Fibroblast of mammary gland (primary cell): ENCODE data around the gene STAP1.

ENCODE experiments used
- DNase-seq: peaks from one replicate; pipeline ENCODE4 v3.0.0-alpha.2; 2010; ENCODE audit warnings: low read depth
- H3K4me3 ChIP-seq: 2 replicates; pipeline ENCODE4 v1.5.1; 2011; ENCODE audit warnings: low read depth, mild to moderate bottlenecking, low read length, moderate library complexity; ENCODE audit not compliant: control insufficient read depth
- CTCF ChIP-seq: conservative IDR thresholded peaks from 2 replicates; pipeline ENCODE4 v1.5.1; 2011; ENCODE audit warnings: low read depth, low read length, inconsistent platforms; ENCODE audit not compliant: control insufficient read depth, insufficient read depth

Gene STAP1

DNA sequence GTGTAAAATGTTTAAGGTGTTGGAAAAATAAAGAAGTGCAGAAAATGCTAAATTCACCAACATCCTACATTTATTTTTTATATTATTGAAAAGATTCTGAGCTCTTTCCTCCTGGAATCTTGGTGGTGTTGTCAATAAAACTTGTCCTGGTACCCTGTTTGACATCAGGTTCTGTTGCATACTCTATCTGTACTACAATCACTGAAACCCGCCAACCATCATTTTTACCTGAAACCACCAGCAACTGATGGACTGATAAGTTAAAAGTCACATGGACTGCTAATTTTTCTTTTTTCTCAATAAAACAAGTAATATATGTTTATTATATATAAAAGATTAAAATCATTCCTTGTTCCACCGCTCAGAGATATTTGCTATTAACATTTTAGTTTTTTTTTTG, 23.4 kb downstream of the STAP1 start:
- TF ChIP-seq CTCF = no peak
- H3K4me3 ChIP-seq = no peak overlapping the region
- DNase-seq = no peak

DNA sequence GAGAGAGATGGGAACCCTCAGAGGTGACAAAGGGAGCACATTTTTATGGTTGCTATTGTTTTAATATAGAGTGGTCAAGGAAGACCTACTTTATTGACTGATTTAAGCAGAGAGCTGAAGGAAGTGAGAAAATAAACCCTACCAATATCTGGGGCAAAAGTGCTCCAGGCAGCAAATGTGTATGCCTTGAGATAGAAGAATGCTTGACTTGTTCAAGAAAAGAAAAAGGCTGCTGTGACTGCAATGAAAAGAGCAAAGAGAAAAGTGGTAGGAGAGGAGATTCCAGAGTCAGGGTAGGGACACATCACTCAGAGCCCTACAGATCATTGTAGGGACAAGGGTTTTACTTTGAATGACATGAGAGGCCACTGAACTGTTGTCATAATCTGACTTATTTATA, 26.0 kb downstream of the STAP1 start:
- TF ChIP-seq CTCF = no peak
- H3K4me3 ChIP-seq = no peak overlapping the region
- DNase-seq = no peak

DNA sequence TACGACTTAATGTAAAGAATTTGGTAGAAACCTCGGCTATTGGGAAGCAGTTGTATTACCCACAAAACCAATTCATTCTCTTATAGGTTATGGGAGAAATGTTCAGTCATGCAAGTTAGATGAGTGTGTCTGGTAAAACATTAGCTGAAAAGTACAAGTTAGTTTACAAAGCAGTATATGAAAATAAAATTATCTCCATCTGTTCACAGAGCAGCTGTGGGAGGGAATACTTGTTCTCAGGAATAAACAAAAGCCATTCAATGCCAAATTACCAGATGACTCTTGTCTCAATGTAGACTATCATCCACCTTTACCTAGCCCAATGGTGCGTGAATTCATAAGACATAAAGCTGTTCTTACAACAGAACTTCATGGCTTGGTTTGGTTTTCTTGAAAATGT, 28.6 kb downstream of the STAP1 start:
- DNase-seq = no peak
- TF ChIP-seq CTCF = no peak
- H3K4me3 ChIP-seq = no peak overlapping the region

- peak; percentile 79 for DNase-seq
- no peak for TF ChIP-seq CTCF
- H3K4me3 ChIP-seq = no peak overlapping the region
These were observed 35.2 kb downstream of the STAP1 start for GRCh38 chr4:67593741-67594175.

GRCh38 chr4:67603310-67604028, 44.9 kb downstream of the STAP1 start:
- DNase-seq = no peak
- TF ChIP-seq CTCF = no peak
- no peak overlapping the region for H3K4me3 ChIP-seq

DNA sequence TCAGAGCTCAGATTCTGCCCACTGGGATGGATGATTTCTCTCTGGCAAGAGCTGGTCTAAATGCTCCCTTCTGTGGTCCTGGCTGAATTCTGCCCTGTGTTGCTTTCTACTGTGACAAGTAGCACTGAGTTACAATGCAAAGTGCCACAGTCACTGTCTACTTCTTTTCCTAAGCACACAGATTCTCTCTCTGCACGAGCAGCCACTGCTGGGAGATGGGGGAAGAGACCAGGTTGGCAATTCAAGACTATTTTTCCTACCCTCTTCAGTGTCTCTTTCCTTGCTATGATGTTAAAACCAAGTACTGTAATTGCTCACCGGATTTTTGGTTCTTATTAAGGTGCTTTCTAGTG, 45.5 kb downstream of the STAP1 start:
- no peak overlapping the region for H3K4me3 ChIP-seq
- TF ChIP-seq CTCF = no peak
- DNase-seq = no peak

DNA sequence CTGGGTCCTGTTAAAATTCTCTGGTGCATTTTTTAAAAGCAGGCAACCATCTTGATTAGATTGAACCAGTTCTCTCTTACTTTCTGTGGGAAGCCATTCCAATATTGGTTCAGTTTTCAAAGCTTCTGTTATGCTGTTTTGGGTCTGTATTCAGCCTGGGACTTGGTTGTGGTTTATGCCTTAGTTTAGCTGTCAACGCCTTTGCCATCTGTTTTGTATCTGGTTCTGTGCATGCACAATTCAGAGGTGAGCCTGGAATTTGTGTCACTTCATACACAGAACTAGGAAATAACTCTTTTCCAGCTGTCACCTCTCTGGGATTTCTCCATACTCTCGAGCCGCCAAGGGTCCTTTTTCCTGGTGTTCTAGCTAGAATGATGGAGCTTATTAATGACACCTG, 46.2 kb downstream of the STAP1 start:
- DNase-seq = peak; percentile 12
- H3K4me3 ChIP-seq = no peak overlapping the region
- TF ChIP-seq CTCF = no peak
